NCI-H2171 treated with DMSO at 0.1 percent for 48 hours (cell line): ENCODE results near the gene GAS5.
"Not testable (repeated sequence)": the region's sequence is repeated elsewhere in the genome, so short reads cannot be mapped to it uniquely, and the experiment has no call there.

Experiments
- DNase-seq: peaks from one replicate; lab custom pipeline; 2025; lab: John Stamatoyannopoulos, UW

GAS5 gene

GRCh38 chr1:173867753-173868265 lies at the start of gene GAS5:
Gene GAS5, minus strand, starts transcription at chr1:173867989.
- peak; percentile 99 for DNase-seq

- DNase-seq = no peak
These were observed 49.4 kb upstream of the GAS5 start, which contains the start of gene SERPINC1 for GRCh38 chr1:173917149-173917548. Gene SERPINC1, minus strand, starts transcription at chr1:173917327. Its CDS starts 68 bp downstream, at chr1:173917259.

GRCh38 chr1:173916667-173917066 lies 48.9 kb upstream of the GAS5 start:
- DNase-seq = no peak

GRCh38 chr1:173915596-173915995 lies 47.8 kb upstream of the GAS5 start:
- no peak for DNase-seq

- peak; percentile 1 for DNase-seq
These were observed 46.6 kb upstream of the GAS5 start for GRCh38 chr1:173914366-173914871.

GRCh38 chr1:173913111-173913510 lies 45.3 kb upstream of the GAS5 start:
- DNase-seq = no peak

GRCh38 chr1:173903827-173904531 lies 36.2 kb upstream of the GAS5 start:
- DNase-seq = peak; percentile 3

GRCh38 chr1:173900992-173901391 lies 33.2 kb upstream of the GAS5 start:
- peak; percentile 1 for DNase-seq

GRCh38 chr1:173900427-173900826 lies 32.6 kb upstream of the GAS5 start:
- no peak for DNase-seq

GRCh38 chr1:173894189-173894588 lies 26.4 kb upstream of the GAS5 start:
- no peak for DNase-seq

GRCh38 chr1:173893611-173894010 lies 25.8 kb upstream of the GAS5 start:
- no peak for DNase-seq

GRCh38 chr1:173889885-173890284 lies 22.1 kb upstream of the GAS5 start:
- no peak for DNase-seq

GRCh38 chr1:173888749-173889148 lies 21.0 kb upstream of the GAS5 start:
- no peak for DNase-seq

- no peak for DNase-seq
These were observed 19.8 kb upstream of the GAS5 start for GRCh38 chr1:173887627-173888026.

- DNase-seq = no peak
These were observed 19.2 kb upstream of the GAS5 start for GRCh38 chr1:173886746-173887611.

- no peak for DNase-seq
These were observed 16.9 kb upstream of the GAS5 start for GRCh38 chr1:173884701-173885100.

GRCh38 chr1:173881117-173881516 lies 13.3 kb upstream of the GAS5 start:
- DNase-seq = not testable (repeated sequence)

- no peak for DNase-seq
These were observed 10.5 kb upstream of the GAS5 start for GRCh38 chr1:173878251-173878650.

- no peak for DNase-seq
These were observed 8.9 kb upstream of the GAS5 start for GRCh38 chr1:173876732-173877131.

GRCh38 chr1:173871500-173871899 lies 3.7 kb upstream of the GAS5 start:
- DNase-seq = no peak

GRCh38 chr1:173871091-173871490 lies 3.3 kb upstream of the GAS5 start:
- no peak for DNase-seq

GRCh38 chr1:173870252-173871075 lies 2.7 kb upstream of the GAS5 start:
- no peak for DNase-seq
